22Rv1 (cell line): ENCODE results near the gene RBM10.

Source experiments
- CTCF ChIP-seq: fragments of 450-650 bp; IDR thresholded peaks from 2 replicates; pipeline ENCODE4 v1.5.1; 2017; ENCODE audit warnings: mild to moderate bottlenecking
- ZFX ChIP-seq: fragments of 450-650 bp; IDR thresholded peaks from 2 replicates; pipeline ENCODE4 v1.6.1; 2017; ENCODE audit warnings: antibody characterized with exemption, borderline replicate concordance

GRCh38 chrX:47224896-47225290, 79.9 kb downstream of the RBM10 start:
- TF ChIP-seq CTCF (no peak), ZFX (no peak)
